Stimulated activated CD4-positive, alpha-beta T cell treated with anti-CD3 and anti-CD28 coated beads, Interleukin-4, amount 100 ng/mL, for 24 hours (primary cell): ENCODE results near the gene NBPF1.
"Not testable (repeated sequence)": the region's sequence is repeated elsewhere in the genome, so short reads cannot be mapped to it uniquely, and the experiment has no call there.

Experiments used
- DNase-seq: peaks from one replicate; pipeline ENCODE4 v3.0.0-alpha.2; 2020

Gene NBPF1

DNA sequence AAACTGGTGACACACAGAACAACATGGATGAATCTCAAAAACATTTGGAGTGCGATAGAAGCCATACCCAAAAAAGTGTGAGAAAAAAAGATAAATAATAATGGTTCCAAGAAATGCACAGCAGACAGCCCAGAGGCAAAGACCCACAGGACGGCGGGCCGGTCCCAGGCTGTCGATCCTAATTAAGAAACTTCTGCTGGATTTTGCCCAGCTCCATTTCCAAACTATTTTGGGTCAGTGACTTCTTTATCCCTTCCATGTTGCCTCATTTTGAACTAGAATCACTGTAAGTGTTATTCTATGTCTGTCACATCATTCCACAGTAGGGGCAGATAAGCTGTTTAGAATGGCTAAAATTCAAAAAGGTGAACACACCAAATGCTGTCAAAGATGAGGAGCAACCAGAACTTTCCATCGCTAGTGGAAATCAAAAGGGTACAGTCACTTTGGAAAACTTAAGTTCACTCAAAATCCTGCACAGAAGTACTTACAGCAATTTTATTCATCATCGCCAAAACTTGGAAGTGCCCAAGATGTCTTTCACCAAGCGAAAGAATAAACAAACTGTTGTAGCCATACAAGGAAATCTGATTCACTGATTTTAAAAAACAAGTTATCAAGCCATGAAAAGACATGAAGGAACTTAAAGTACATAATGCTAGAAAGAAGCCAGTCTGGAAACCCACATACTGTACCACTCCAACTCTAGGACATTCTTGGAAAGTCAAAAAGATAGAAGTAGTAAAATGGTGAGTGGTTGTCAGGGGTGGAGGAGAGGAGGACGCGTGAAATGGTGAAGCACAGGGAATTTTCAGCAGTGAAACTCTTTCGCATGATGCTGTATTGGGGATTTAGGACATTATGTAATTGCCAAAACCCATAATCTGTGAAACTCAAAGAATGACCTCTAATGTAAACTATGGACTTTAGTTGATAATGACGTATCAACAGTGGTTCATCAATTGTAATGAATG, 7.5 kb downstream of the NBPF1 start:
- no peak for DNase-seq

GRCh38 chr1:16605213-16605525, 8.2 kb downstream of the NBPF1 start:
- DNase-seq = no peak

DNA sequence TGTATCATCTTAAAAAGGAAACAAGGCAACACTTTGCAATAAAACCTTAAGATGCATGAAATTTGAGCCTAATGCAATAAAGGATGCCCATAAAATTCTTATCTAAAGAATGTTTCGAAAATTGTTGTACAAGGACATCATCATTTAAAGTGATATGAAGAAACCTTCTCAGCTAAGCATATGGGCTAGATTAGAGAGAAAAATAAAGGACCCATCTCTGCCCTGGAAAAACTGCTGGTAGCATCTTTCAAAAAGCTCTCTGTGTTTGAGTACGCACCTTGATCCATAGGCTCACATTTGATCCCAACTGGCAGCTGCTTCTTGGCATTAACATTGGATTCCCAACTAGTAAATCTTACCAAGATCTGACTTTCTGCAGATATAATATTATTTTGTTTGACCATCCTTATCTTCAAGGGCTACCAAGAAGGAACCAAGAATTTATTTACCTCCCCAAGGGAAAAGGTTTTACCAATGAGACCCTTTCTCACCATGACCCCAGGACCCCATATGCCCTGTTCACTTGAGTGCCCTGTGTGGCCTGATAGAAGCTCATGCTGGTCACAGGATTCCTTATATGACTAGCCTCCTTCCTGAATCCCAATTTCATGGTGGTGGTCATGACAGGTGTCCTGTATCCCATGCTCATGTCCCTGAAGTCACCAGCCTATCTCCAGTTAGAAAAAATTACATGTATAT, 8.7 kb downstream of the NBPF1 start:
- DNase-seq = not testable (repeated sequence)

- DNase-seq = not testable (repeated sequence)
Observed at GRCh38 chr1:16603623-16604022, 9.7 kb downstream of the NBPF1 start.

GRCh38 chr1:16602336-16603011, 10.9 kb downstream of the NBPF1 start:
- DNase-seq = not testable (repeated sequence)

DNA sequence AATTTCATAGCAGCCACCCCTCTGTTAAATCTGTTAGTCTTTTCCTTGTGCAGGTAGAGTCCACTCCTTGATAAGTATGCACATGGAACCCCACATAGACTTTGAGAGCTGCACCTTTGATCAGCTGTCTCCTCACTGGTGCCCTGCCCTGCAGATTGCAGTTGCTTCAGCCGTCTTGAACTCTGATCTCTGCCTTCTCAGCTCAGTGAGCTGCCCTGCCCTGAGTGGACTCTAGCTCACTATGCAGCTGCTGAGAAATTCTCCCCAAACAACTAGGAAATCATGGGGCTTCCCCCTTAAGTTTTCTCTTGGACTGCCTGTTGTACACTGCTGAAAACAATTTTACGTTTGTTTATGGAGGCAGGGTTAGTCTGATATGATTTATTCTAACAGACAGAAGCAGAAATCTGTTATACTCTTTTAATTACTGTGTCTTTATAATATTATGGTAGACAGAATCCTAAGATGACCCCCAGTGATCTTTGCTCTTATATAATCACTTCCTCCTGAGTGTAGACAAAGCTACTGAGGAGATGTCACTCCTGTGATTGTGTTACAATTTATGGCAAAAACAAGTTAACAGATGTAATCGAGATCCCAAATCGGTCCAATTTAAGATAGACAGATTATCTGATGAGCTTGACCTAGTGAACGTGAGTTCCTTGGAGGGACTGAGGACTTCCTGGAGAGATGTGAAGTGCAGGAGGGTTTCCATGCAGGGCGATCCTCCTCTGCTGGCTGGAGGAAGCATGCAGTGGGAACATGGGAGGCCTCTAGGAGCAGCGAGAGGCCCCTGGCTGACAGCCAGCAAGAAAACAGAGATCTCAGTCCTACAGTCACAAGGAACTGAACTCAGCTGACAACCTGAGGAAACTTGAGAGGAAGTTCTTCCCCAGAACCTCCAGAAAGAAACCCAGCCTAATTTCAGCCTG, 12.2 kb downstream of the NBPF1 start:
- not testable (repeated sequence) for DNase-seq

- DNase-seq = not testable (repeated sequence)
Observed at GRCh38 chr1:16599326-16599725, 14.0 kb downstream of the NBPF1 start.

- DNase-seq = not testable (repeated sequence)
Observed at GRCh38 chr1:16595216-16595615, 18.1 kb downstream of the NBPF1 start.

DNA sequence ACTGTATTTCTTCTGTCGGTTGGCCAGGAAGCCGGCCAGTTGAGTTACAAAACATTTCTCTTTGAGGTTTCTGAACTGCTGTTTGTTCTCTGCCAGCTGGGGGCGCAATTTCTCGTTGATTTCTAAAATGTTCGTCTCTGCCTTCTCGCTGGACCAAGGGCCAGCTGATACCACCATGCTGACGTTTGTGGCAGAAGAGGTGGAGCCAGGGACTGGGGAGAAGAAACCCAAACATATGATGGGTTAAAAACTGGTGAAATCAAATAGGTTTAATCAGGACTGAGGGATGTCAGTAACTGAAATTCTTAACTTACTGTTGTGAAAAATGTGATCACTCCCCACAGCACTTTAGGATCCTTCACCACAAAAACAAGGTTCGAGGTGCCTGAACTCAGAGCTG, 21.5 kb downstream of the NBPF1 start:
- DNase-seq = not testable (repeated sequence)

- not testable (repeated sequence) for DNase-seq
Observed at GRCh38 chr1:16588081-16588480, 25.3 kb downstream of the NBPF1 start.

DNA sequence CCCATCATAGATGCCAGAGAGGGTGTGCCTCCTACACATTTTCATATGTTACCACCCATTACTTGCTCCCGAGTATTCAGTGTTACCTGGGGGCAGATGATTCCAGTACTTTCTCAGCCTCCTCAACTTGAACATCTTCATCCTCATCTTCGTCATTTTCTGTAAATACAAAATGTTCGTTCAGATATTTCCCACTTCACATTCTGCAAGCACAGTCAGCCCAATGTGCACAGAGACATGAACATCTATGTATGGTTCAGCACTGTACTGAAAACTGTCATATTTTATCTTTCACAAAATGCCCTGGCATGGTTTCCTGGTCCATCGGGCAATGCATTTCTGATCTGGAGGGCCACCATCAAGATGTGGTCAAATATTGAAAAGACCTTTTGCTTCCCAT, 25.7 kb downstream of the NBPF1 start:
- DNase-seq = not testable (repeated sequence)

DNA sequence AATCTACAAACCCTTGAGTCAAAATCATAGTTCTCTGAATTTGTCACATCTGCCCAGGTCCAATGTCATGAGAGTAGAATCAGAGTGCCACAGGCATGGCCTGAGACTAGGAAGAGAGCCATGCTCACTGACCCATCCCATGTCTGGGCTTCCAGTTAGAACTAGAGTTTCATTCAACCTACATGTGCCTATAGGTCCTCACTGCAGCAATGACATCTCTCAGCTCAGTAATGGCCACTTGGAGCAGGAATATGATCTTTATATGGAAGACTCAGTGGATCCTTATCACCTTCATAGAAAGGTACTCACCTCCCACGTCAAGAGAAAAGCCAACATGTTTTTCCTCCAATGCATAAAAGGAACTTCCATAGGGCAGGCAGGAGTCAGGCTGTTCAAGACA, 48.0 kb downstream of the NBPF1 start:
- DNase-seq = not testable (repeated sequence)

- not testable (repeated sequence) for DNase-seq
Observed at GRCh38 chr1:16561035-16561434, 52.3 kb downstream of the NBPF1 start.

DNA sequence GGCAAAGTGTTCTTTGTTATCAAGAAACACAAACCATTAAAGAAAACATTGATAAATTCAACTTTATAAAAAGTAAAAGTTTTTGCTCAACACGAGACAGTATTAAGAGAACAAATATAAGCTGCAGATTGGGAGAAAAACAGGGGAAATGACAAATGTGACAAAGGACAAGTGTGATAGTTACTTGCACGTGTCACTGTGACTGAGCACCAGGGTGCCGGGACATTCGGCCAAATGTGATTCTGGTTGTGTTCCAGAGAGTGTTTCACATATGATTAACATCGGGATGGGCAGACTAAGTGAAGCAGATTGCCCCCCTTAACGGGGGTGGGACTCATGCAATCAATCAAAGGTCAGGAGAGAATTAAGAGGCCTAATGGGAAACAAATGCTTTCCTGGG, 52.9 kb downstream of the NBPF1 start:
- DNase-seq = not testable (repeated sequence)

GRCh38 chr1:16559688-16560087, 53.7 kb downstream of the NBPF1 start:
- DNase-seq = not testable (repeated sequence)

DNA sequence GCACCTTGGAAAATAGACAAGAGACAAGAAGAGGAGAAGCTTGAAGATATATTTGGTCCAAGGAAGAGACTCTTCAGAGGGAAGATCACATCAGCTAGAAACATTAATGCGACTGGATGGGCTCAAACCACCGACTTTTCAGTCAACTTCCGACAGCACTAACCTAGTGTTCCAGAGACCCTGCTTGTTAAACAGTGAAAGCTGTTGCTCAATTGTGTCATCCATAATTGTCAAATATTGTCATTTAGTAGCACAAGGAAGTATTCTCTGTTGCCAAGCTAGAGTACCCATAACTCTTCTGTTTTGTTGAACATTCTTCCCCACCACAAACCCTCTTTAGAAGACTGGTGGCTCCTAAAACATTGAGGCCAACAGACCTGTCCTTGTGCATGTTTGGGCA, 56.3 kb downstream of the NBPF1 start:
- DNase-seq = not testable (repeated sequence)

DNA sequence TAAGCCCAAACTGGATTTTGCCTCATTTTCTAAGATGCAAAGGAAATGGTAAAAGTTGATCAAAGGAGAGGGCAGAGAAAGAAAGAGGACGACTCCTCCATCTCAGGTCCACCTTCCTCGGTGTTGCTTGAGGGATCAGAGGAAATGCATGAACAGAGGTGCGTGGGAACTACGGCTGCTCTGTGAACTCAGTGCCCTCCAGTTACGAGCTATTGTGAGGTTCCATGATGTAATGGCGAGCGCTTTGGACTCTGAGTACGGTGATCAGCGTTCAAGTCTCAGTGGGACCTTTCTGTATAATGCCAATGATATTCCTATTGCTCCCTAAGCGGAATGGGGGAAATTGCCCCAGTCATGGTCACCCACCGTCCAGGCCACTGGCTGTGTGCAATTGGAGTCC, 60.1 kb downstream of the NBPF1 start:
- DNase-seq = not testable (repeated sequence)

DNA sequence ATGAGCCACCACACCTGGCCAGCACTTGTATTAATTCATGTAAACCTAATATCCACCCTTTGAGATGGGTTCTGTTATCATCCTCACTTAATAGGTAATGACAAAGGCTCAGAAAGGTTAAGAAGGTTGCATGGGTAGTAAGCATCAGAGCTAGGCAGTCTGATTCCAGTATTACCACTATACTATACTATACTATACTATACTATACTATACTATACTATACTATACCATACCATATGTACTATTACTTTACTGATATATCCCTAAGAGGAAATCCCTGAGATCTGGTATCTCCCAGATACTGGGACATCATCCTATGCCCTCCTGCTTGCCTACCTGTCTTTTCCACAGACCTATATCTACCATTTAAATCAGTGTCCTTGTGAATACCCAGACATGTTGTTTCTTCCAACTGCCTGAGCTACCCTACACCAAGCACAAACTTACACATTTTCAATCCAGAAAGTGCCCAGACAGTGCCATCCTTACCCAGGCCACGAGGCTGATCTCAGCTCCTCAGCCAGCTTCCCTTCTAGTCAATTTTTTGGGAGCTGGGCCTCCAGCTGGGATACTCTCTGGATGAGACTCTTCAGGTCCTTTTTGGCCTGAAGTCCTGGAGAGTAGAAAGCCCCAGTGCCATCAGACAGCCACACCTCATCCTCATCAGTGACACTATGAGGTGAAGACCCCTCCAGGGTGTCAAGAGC, 63.0 kb downstream of the NBPF1 start:
- not testable (repeated sequence) for DNase-seq

GRCh38 chr1:16549545-16549944, 63.8 kb downstream of the NBPF1 start:
- DNase-seq = not testable (repeated sequence)

GRCh38 chr1:16547502-16548241, 65.7 kb downstream of the NBPF1 start:
- DNase-seq = not testable (repeated sequence)

GRCh38 chr1:16545682-16546095, 67.7 kb downstream of the NBPF1 start:
- DNase-seq = not testable (repeated sequence)
